ENCODE results near the gene GALNT5.
"Not testable (repeated sequence)": the region's sequence is repeated elsewhere in the genome, so short reads cannot be mapped to it uniquely, and the experiment has no call there.

GALNT5 gene
- total RNA-seq = 0 reads per million in 2 experiments

GRCh38 chr2:157257312-157258252 lies at the start of gene GALNT5:
Gene GALNT5, plus strand, starts transcription at chr2:157257705. Its CDS starts 378 bp downstream, at chr2:157258083.
- no peak for DNase-seq (ENCODE audit: low read depth)

- DNase-seq (ENCODE audit: low read depth) = no peak
Observed at GRCh38 chr2:157216286-157216965, 41.1 kb upstream of the GALNT5 start.

- DNase-seq (ENCODE audit: low read depth) = no peak
Observed at GRCh38 chr2:157217409-157217808, 40.1 kb upstream of the GALNT5 start.

- DNase-seq (ENCODE audit: low read depth) = no peak
Observed at GRCh38 chr2:157218911-157219310, 38.6 kb upstream of the GALNT5 start.

GRCh38 chr2:157220502-157220901 lies 37.0 kb upstream of the GALNT5 start:
- DNase-seq (ENCODE audit: low read depth) = no peak

GRCh38 chr2:157221394-157221988 lies 36.0 kb upstream of the GALNT5 start:
- DNase-seq (ENCODE audit: low read depth) = no peak

GRCh38 chr2:157223624-157224205 lies 33.8 kb upstream of the GALNT5 start:
- no peak for DNase-seq (ENCODE audit: low read depth)

GRCh38 chr2:157224448-157224847 lies 33.1 kb upstream of the GALNT5 start:
- not testable (repeated sequence) for DNase-seq (ENCODE audit: low read depth)

GRCh38 chr2:157227592-157227991 lies 29.9 kb upstream of the GALNT5 start:
- no peak for DNase-seq (ENCODE audit: low read depth)

- DNase-seq (ENCODE audit: low read depth) = no peak
Observed at GRCh38 chr2:157228946-157229345, 28.6 kb upstream of the GALNT5 start.

- no peak for DNase-seq (ENCODE audit: low read depth)
Observed at GRCh38 chr2:157229572-157229971, 27.9 kb upstream of the GALNT5 start.

GRCh38 chr2:157231476-157231875 lies 26.0 kb upstream of the GALNT5 start:
- no peak for DNase-seq (ENCODE audit: low read depth)

- no peak for DNase-seq (ENCODE audit: low read depth)
Observed at GRCh38 chr2:157233506-157233905, 24.0 kb upstream of the GALNT5 start.

- DNase-seq (ENCODE audit: low read depth) = no peak
Observed at GRCh38 chr2:157236404-157236803, 21.1 kb upstream of the GALNT5 start.

- no peak for DNase-seq (ENCODE audit: low read depth)
Observed at GRCh38 chr2:157238296-157238695, 19.2 kb upstream of the GALNT5 start.

GRCh38 chr2:157244691-157245090 lies 12.8 kb upstream of the GALNT5 start:
- DNase-seq (ENCODE audit: low read depth) = no peak

GRCh38 chr2:157245144-157245840 lies 12.2 kb upstream of the GALNT5 start:
- no peak for DNase-seq (ENCODE audit: low read depth)

GRCh38 chr2:157245846-157246764 lies 11.4 kb upstream of the GALNT5 start:
- no peak for DNase-seq (ENCODE audit: low read depth)

GRCh38 chr2:157246765-157247407 lies 10.6 kb upstream of the GALNT5 start:
- DNase-seq (ENCODE audit: low read depth) = no peak

GRCh38 chr2:157250836-157251235 lies 6.7 kb upstream of the GALNT5 start:
- DNase-seq (ENCODE audit: low read depth) = no peak
